H1 (cell line): Measurements from ENCODE around the gene FADS3. TPM values are rescaled to one million over a fixed set of nuclear protein-coding genes. Genes with fewer than 3 reads are reported as not detected.

Source experiments
- CTCF ChIA-PET: fragments of 300-600 bp; sonication (Branson Sonifier 250); formaldehyde crosslinking; loops from one replicate; lab custom pipeline; 2021; ENCODE audit not compliant: partially characterized antibody; lab: Charles Lee
- POLR2A ChIA-PET: fragments of 300-600 bp; sonication (Branson Sonifier 250); formaldehyde crosslinking; loops from one replicate; lab custom pipeline; 2021; ENCODE audit warnings: inconsistent platforms; ENCODE audit not compliant: partially characterized antibody; lab: Charles Lee
- DNase-seq, 2 experiments: peaks; one replicate each; pipeline versions ENCODE4 v3.0.0 to v3.0.0-alpha.2; 2010 to 2022; ENCODE audit warnings: low spot score in 2 of 2, low read depth in 1 of 2, mixed read lengths in 1 of 2
- FAIRE-seq: peaks from 2 replicates; lab custom pipeline; 2011; peaks lifted over from hg19 to GRCh38; lab: Jason Lieb, UNC
- H2AFZ ChIP-seq: 2 replicates; pipeline ENCODE4 v1.8.1; 2012; ENCODE audit warnings: low read length, inconsistent platforms
- H2AK5ac ChIP-seq: 2 replicates; pipeline ENCODE4 v1.6.1; 2013; ENCODE audit warnings: low read depth, low read length
- H2BK120ac ChIP-seq: replicated peaks from 2 replicates; pipeline ENCODE3; 2013; ENCODE audit warnings: low read depth, low read length, inconsistent platforms
- H2BK12ac ChIP-seq: 2 replicates; pipeline ENCODE4 v1.6.1; 2013; ENCODE audit warnings: low read depth, low read length
- H2BK15ac ChIP-seq: 2 replicates; pipeline ENCODE4 v1.6.1; 2013; ENCODE audit warnings: low read length
- H2BK20ac ChIP-seq: 2 replicates; pipeline ENCODE4 v1.6.1; 2013; ENCODE audit warnings: low read length
- H2BK5ac ChIP-seq: 2 replicates; pipeline ENCODE4 v1.6.1; 2013; ENCODE audit warnings: low read depth, low read length
- H3K14ac ChIP-seq: 2 replicates; pipeline ENCODE4 v1.6.1; 2013; ENCODE audit warnings: inconsistent platforms; ENCODE audit not compliant: insufficient read length
- H3K18ac ChIP-seq: 2 replicates; pipeline ENCODE4 v1.6.1; 2013; ENCODE audit warnings: low read length; ENCODE audit errors: extremely low read depth
- H3K23ac ChIP-seq: 2 replicates; pipeline ENCODE4 v1.6.1; 2013; ENCODE audit warnings: inconsistent platforms; ENCODE audit not compliant: insufficient read length
- H3K23me2 ChIP-seq: 2 replicates; pipeline ENCODE4 v1.6.1; 2013; ENCODE audit warnings: low read depth, low read length
- H3K27ac ChIP-seq: 2 replicates; pipeline ENCODE4 v1.6.1; 2011; ENCODE audit warnings: low read depth, low read length, inconsistent platforms
- H3K27me3 ChIP-seq, 4 experiments: replicated peaks in 1 of 4; 1 replicate in 1 of 4; 2 replicates in 3 of 4; pipeline versions ENCODE4 v1.6.1 to v1.8.1; 2011 to 2013; ENCODE audit warnings: low read length in 3 of 4, mild to moderate bottlenecking in 3 of 4, inconsistent platforms in 2 of 4, mixed read lengths in 2 of 4, moderate library complexity in 1 of 4; ENCODE audit not compliant: control insufficient read depth in 3 of 4, insufficient read depth in 3 of 4; ENCODE audit errors: extremely low read depth in 1 of 4
- H3K36me3 ChIP-seq, 4 experiments: 2 replicates each; pipeline versions ENCODE4 v1.6.1 to v1.8.1; 2011 to 2013; ENCODE audit warnings: mild to moderate bottlenecking in 4 of 4, low read length in 3 of 4, moderate library complexity in 2 of 4, control low read depth in 1 of 4, inconsistent platforms in 1 of 4; ENCODE audit not compliant: insufficient read depth in 4 of 4, control insufficient read depth in 2 of 4
- H3K4ac ChIP-seq: replicated peaks from 2 replicates; pipeline ENCODE3; 2013; ENCODE audit warnings: low read length, low read depth, mixed read lengths, inconsistent platforms; ENCODE audit not compliant: insufficient read length
- H3K4me1 ChIP-seq, 4 experiments: replicated peaks in 1 of 4; 1 replicate in 1 of 4; 2 replicates in 3 of 4; pipeline versions ENCODE4 v1.6.1 to v1.8.1; 2011 to 2013; ENCODE audit warnings: low read length in 3 of 4, inconsistent platforms in 2 of 4, mixed read lengths in 1 of 4; ENCODE audit not compliant: insufficient read depth in 4 of 4, control insufficient read depth in 3 of 4
- H3K4me2 ChIP-seq, 2 experiments: 2 replicates each; pipeline versions ENCODE4 v1.6.1 to v1.8.1; 2011 to 2013; ENCODE audit warnings: low read depth in 2 of 2, low read length in 2 of 2, control low read depth in 1 of 2, inconsistent platforms in 1 of 2, mild to moderate bottlenecking in 1 of 2; ENCODE audit not compliant: insufficient read depth in 1 of 2
- H3K4me3 ChIP-seq, 4 experiments: fragments of 200-600, 300-600 bp in 1 of 4; sonication (generic), shearing (Covaris generic), sonication (Bioruptor Twin) in 1 of 4; 2 replicates each; pipeline versions ENCODE4 v1.5.1 to v1.8.1; 2011 to 2016; ENCODE audit warnings: low read length in 4 of 4, low read depth in 3 of 4, control low read depth in 2 of 4, inconsistent platforms in 2 of 4, mild to moderate bottlenecking in 2 of 4, mixed read lengths in 1 of 4, moderate library complexity in 1 of 4; ENCODE audit not compliant: insufficient read depth in 2 of 4; ENCODE audit errors: extremely low read depth in 1 of 4
- H3K56ac ChIP-seq: replicated peaks from 2 replicates; pipeline ENCODE3; 2013; ENCODE audit warnings: low read depth, mild to moderate bottlenecking, mixed read lengths, low read length, inconsistent platforms; ENCODE audit not compliant: insufficient read length
- H3K79me1 ChIP-seq: 2 replicates; pipeline ENCODE4 v1.6.1; 2013; ENCODE audit warnings: low read depth, low read length, control low read depth
- H3K79me2 ChIP-seq, 2 experiments: 2 replicates each; pipeline versions ENCODE4 v1.6.1 to v1.8.1; 2012 to 2013; ENCODE audit warnings: low read length in 2 of 2, mild to moderate bottlenecking in 2 of 2, inconsistent platforms in 1 of 2; ENCODE audit not compliant: insufficient read depth in 2 of 2, control insufficient read depth in 1 of 2
- H3K9ac ChIP-seq, 4 experiments: replicated peaks in 1 of 4; 1 replicate in 1 of 4; 2 replicates in 3 of 4; pipeline versions ENCODE4 v1.6.1 to v1.8.1; 2011 to 2013; ENCODE audit warnings: low read depth in 3 of 4, low read length in 3 of 4, control low read depth in 2 of 4, mild to moderate bottlenecking in 2 of 4, moderate library complexity in 2 of 4, inconsistent platforms in 1 of 4; ENCODE audit errors: extremely low read depth in 1 of 4
- H3K9me3 ChIP-seq, 2 experiments: 2 replicates each; pipeline versions ENCODE4 v1.6.1 to v1.8.1; 2012 to 2013; ENCODE audit warnings: mild to moderate bottlenecking in 2 of 2, moderate library complexity in 2 of 2, control low read depth in 1 of 2, inconsistent platforms in 1 of 2, low read depth in 1 of 2, low read length in 1 of 2, mixed read lengths in 1 of 2; ENCODE audit not compliant: insufficient read depth in 2 of 2
- H4K20me1 ChIP-seq, 2 experiments: replicated peaks in 1 of 2; 2 replicates each; pipeline versions ENCODE3 to v1.8.1; 2011 to 2013; ENCODE audit warnings: inconsistent platforms in 2 of 2, low read length in 2 of 2, mild to moderate bottlenecking in 1 of 2; ENCODE audit not compliant: insufficient read depth in 2 of 2, control insufficient read depth in 1 of 2
- H4K5ac ChIP-seq: 2 replicates; pipeline ENCODE4 v1.6.1; 2013; ENCODE audit warnings: low read length, low read depth, mixed read lengths, inconsistent platforms; ENCODE audit not compliant: insufficient read length
- H4K8ac ChIP-seq: 2 replicates; pipeline ENCODE4 v1.8.0; 2013; ENCODE audit warnings: mild to moderate bottlenecking, moderate library complexity, low read length, inconsistent platforms; ENCODE audit not compliant: insufficient read depth; ENCODE audit errors: extremely low read depth
- H4K91ac ChIP-seq: replicated peaks from 2 replicates; pipeline ENCODE3; 2013; ENCODE audit warnings: low read length, mixed read lengths, inconsistent platforms; ENCODE audit not compliant: insufficient read length
- KDM1A ChIP-seq: fragments of 200-600, 300-600 bp; sonication (generic); IDR thresholded peaks from 2 replicates; pipeline ENCODE4 v1.7.1; 2016; ENCODE audit warnings: mild to moderate bottlenecking, low read length, borderline replicate concordance
- WGBS, 2 experiments: shearing (Covaris generic) in 1 of 2; methylation state at CpG; one replicate each; pipeline versions ENCODE4 v1.1.6 to v1.1.7; 2013 to 2015; ENCODE audit warnings: low lambda C conversion rate in 2 of 2, mixed read lengths in 2 of 2, inconsistent platforms in 1 of 2, low coverage in 1 of 2, missing lambda C conversion rate in 1 of 2; ENCODE audit not compliant: insufficient replicate concordance in 2 of 2, insufficient coverage in 1 of 2, insufficient read length in 1 of 2; ENCODE audit errors: extremely low coverage in 1 of 2, missing lambda C conversion rate in 1 of 2; 5-methylcytosine and 5-hydroxymethylcytosine counted together
- polyA plus RNA-seq, 7 experiments: library from polyadenylated mRNA; depleted of rRNA in 3 of 7; stranded (reverse) in 5 of 7; unstranded in 2 of 7; fragments of >200 nt in 5 of 7; fragments of 200-250 nt in 2 of 7; gene quantifications; 1 replicate in 5 of 7; 2 replicates in 1 of 7; 4 replicates in 1 of 7; pipeline versions ENCODE4 v1.2.1 to v1.2.3, GENCODE V29; 2011 to 2013; ENCODE audit warnings: missing spikeins in 2 of 7, mixed read lengths in 2 of 7
- total RNA-seq: library from RNA; stranded (reverse); fragmentation: NEBNext Ultra II Directional; extraction: Animal tissue kit (Norgen Biotek cat#: 25700); gene quantifications from 2 replicates; pipeline ENCODE4 v1.2.1, GENCODE V29; 2021

The FADS3 gene
- total and polyA plus RNA-seq, 2 of the 8 experiments (the other 6 are each of a cell fraction or from before 2014, with no cell fraction given) = 43.8 to 76.3 TPM

GRCh38 chr11:61869429-61869707, 22.0 kb downstream of the FADS3 start:
- POLR2A ChIA-PET = interaction anchor here (0.6 to 2.1 kb wide), 7 partner anchors 15 to 722 kb away, joined by 3 to 7 read pairs (median 4); no protein-coding TSS in a partner anchor
- H3K36me3 ChIP-seq = peaks cover 7 to 19% (median 10%) of the 10 kb centered on the region in 4 experiments; a peak in 6 of 8 replicates

More at GRCh38 chr11:61869429-61869707, 22.0 kb downstream of the FADS3 start:
- Histone ChIP-seq H2BK120ac (no peak overlapping the region), H2BK5ac (0 out of 2 replicates have a peak overlapping the region, but pooled peaks have one; percentile 16), H3K56ac (no peak overlapping the region), H3K79me2 (no peaks in the 10 kb centered on the region), H2BK15ac (no peak overlapping the region), H4K91ac (no peak overlapping the region), H4K8ac (no peak overlapping the region), H2BK20ac (no peak overlapping the region), H3K18ac (no peak overlapping the region), H3K23me2 (no peaks in the 10 kb centered on the region), H3K27me3 (peaks cover 0 to 11% (median 8%) of the 10 kb centered on the region in 4 experiments; a peak in 5 of 7 replicates), H2AK5ac (no peak overlapping the region), H3K4ac (no peak overlapping the region)
- WGBS, 2 experiments = 94% methylated on average over 4 of the region's 4 CpGs; no CpG with 5 or more reads in 1 of the 2 experiments
- no peak for TF ChIP-seq KDM1A
- TF ChIP-seq, all 59 proteins: peak for 0
- DNase-seq = no peak
- peaks cover 0 to 6% of the 10 kb centered on the region in 2 experiments for H4K20me1 ChIP-seq
- H3K9me3 ChIP-seq = no peaks in the 10 kb centered on the region
- H3K9ac ChIP-seq = no peak overlapping the region
- FAIRE-seq = no peak
- no peak overlapping the region for H3K14ac ChIP-seq
- H3K4me1 ChIP-seq = peaks cover 2 to 9% (median 4%) of the 10 kb centered on the region in 4 experiments; a peak in 6 of 7 replicates
- H4K5ac ChIP-seq = no peak overlapping the region
- H3K4me3 ChIP-seq = no peak overlapping the region
- CTCF ChIA-PET = interaction anchor here (0.6 to 10.9 kb wide), 14 partner anchors 12 to 336 kb away, joined by 3 to 172 read pairs (median 6); no protein-coding TSS in a partner anchor
- H2BK12ac ChIP-seq = no peak overlapping the region
- H3K27ac ChIP-seq = no peak overlapping the region
- no peaks in the 10 kb centered on the region for H3K79me1 ChIP-seq
- H2AFZ ChIP-seq = no peak overlapping the region
- H3K23ac ChIP-seq = no peak overlapping the region
- no peak overlapping the region for H3K4me2 ChIP-seq
